Measurements from ENCODE around the gene C1QTNF12. TPM values are rescaled to one million over a fixed set of nuclear protein-coding genes. Genes with fewer than 3 reads are reported as not detected.

Gene C1QTNF12
- total and polyA plus RNA-seq, 2 of the 8 experiments (the other 6 are each of a cell fraction or from before 2014, with no cell fraction given) = 2.1 to 3.7 TPM

DNA sequence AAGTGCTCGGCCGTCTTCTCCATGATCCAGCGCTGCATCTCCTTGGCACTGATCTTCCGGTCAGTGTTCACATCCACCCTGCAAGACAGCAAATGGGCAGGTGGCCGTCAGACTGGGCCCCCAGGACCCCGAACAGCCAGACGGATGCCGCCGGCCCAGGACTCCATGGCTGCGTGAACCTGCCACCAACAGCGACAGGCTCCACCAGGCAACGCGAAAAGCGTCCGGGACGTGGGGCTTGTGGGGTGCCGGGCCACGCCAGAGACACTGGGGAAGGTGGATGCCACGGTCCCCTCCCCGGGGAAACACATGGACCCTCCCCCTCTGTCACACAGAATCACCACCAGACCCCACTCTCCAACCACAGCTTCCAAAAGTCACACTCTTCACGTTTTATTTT, 22.6 kb downstream of the C1QTNF12 start:
- Histone ChIP-seq H3K18ac (ENCODE audit: extremely low read depth, low read length) (no peak overlapping the region), H3K36me3 (ENCODE audit: control insufficient read depth in 2 of 4, insufficient read depth in 4 of 4, low read length in 3 of 4) (peaks cover 4 to 32% (median 17%) of the 10 kb centered on the region in 4 experiments; a peak in 7 of 8 replicates), H3K79me2 (ENCODE audit: control insufficient read depth in 1 of 2, insufficient read depth in 2 of 2, low read length in 2 of 2) (peaks cover 0 to 13% of the 10 kb centered on the region in 2 experiments; a peak in 2 of 4 replicates), H3K27me3 (replicated peaks in 1 of 4; ENCODE audit: control insufficient read depth in 3 of 4, extremely low read depth in 1 of 4, insufficient read depth in 3 of 4, low read length in 3 of 4) (no peaks in the 10 kb centered on the region), H3K4ac (replicated peaks; ENCODE audit: insufficient read length, low read depth, low read length) (no peak overlapping the region), H3K9ac (replicated peaks in 1 of 4; ENCODE audit: extremely low read depth in 1 of 4, low read depth in 3 of 4, low read length in 3 of 4) (no peak overlapping the region), H2AK5ac (ENCODE audit: low read depth, low read length) (no peak overlapping the region), H2BK15ac (ENCODE audit: low read length) (no peak overlapping the region), H3K23me2 (ENCODE audit: low read depth, low read length) (no peaks in the 10 kb centered on the region; the same call in 1 of the 2 replicates), H2AFZ (ENCODE audit: low read length) (no peak overlapping the region), H3K9me3 (ENCODE audit: insufficient read depth in 2 of 2, low read depth in 1 of 2, low read length in 1 of 2) (no peaks in the 10 kb centered on the region), H4K5ac (ENCODE audit: insufficient read length, low read depth, low read length) (no peak overlapping the region), H4K91ac (replicated peaks; ENCODE audit: insufficient read length, low read length) (no peak overlapping the region), H3K79me1 (ENCODE audit: low read depth, low read length) (peaks cover 26% of the 10 kb centered on the region), H4K20me1 (replicated peaks in 1 of 2; ENCODE audit: control insufficient read depth in 1 of 2, insufficient read depth in 2 of 2, low read length in 2 of 2) (peaks cover 5 to 28% of the 10 kb centered on the region in 2 experiments), H3K27ac (ENCODE audit: low read depth, low read length) (no peak overlapping the region), H2BK12ac (ENCODE audit: low read depth, low read length) (no peak overlapping the region), H2BK20ac (ENCODE audit: low read length) (no peak overlapping the region), H3K4me2 (ENCODE audit: insufficient read depth in 1 of 2, low read depth in 2 of 2, low read length in 2 of 2) (no peak overlapping the region), H3K23ac (ENCODE audit: insufficient read length) (no peak overlapping the region), H2BK5ac (ENCODE audit: low read depth, low read length) (no peak overlapping the region), H3K14ac (ENCODE audit: insufficient read length) (no peak overlapping the region), H3K4me1 (replicated peaks in 1 of 4; ENCODE audit: control insufficient read depth in 3 of 4, insufficient read depth in 4 of 4, low read length in 3 of 4) (no peaks in the 10 kb centered on the region), H2BK120ac (replicated peaks; ENCODE audit: low read depth, low read length) (no peak overlapping the region), H3K56ac (replicated peaks; ENCODE audit: insufficient read length, low read depth, low read length) (no peak overlapping the region), H3K4me3 (ENCODE audit: extremely low read depth in 1 of 4, insufficient read depth in 2 of 4, low read depth in 3 of 4, low read length in 4 of 4) (no peak overlapping the region), H4K8ac (ENCODE audit: extremely low read depth, insufficient read depth, low read length) (no peak overlapping the region)
- no peak for TF ChIP-seq EP300 (IDR thresholded peaks at IDR 0.05; ENCODE audit: borderline replicate concordance in 1 of 2, low read depth in 2 of 2, low read length in 2 of 2)
- TF ChIP-seq PHF8 (conservative IDR thresholded peaks at IDR 0.05; ENCODE audit: low read depth, low read length) = no peak
- TF ChIP-seq, protein P1, sequence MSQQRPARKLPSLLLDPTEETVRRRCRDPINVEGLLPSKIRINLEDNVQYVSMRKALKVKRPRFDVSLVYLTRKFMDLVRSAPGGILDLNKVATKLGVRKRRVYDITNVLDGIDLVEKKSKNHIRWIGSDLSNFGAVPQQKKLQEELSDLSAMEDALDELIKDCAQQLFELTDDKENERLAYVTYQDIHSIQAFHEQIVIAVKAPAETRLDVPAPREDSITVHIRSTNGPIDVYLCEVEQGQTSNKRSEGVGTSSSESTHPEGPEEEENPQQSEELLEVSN (IDR thresholded peaks at IDR 0.05) = no peak
- no peak for TF ChIP-seq GTF2F1 (IDR thresholded peaks at IDR 0.05; ENCODE audit: borderline replicate concordance, low read depth, low read length)
- TF ChIP-seq, protein P2, sequence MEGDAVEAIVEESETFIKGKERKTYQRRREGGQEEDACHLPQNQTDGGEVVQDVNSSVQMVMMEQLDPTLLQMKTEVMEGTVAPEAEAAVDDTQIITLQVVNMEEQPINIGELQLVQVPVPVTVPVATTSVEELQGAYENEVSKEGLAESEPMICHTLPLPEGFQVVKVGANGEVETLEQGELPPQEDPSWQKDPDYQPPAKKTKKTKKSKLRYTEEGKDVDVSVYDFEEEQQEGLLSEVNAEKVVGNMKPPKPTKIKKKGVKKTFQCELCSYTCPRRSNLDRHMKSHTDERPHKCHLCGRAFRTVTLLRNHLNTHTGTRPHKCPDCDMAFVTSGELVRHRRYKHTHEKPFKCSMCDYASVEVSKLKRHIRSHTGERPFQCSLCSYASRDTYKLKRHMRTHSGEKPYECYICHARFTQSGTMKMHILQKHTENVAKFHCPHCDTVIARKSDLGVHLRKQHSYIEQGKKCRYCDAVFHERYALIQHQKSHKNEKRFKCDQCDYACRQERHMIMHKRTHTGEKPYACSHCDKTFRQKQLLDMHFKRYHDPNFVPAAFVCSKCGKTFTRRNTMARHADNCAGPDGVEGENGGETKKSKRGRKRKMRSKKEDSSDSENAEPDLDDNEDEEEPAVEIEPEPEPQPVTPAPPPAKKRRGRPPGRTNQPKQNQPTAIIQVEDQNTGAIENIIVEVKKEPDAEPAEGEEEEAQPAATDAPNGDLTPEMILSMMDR (IDR thresholded peaks at IDR 0.05; ENCODE audit: control extremely low read depth in 1 of 3, insufficient read depth in 1 of 3, low read depth in 1 of 3, low read length in 3 of 3) = no peak
- TF ChIP-seq NANOG (IDR thresholded peaks at IDR 0.05; ENCODE audit: insufficient read depth, low read depth, low read length, poor library complexity, severe bottlenecking) = no peak
- no peak for TF ChIP-seq CBX5 (IDR thresholded peaks at IDR 0.05; ENCODE audit: low read depth, low read length)
- FAIRE-seq (no peak), DNase-seq (ENCODE audit: low read depth in 1 of 2, low spot score in 2 of 2) (no peak)
- ChIA-PET CTCF (ENCODE audit: partially characterized antibody) (interaction anchor here (6.2 kb wide), 1 partner anchor 102 kb away, joined by 28 read pairs; no protein-coding TSS in a partner anchor), POLR2A (ENCODE audit: partially characterized antibody) (no interaction called here)
- WGBS, 2 experiments (ENCODE audit: extremely low coverage in 1 of 2, insufficient coverage in 1 of 2, insufficient read length in 1 of 2, insufficient replicate concordance in 2 of 2, low coverage in 1 of 2, low lambda C conversion rate in 2 of 2, missing lambda C conversion rate in 1 of 2) = 96% methylated on average over 17 of the region's 21 CpGs; no CpG with 5 or more reads in 1 of the 2 experiments
